Ascending aorta (tissue), 2 donors: ENCODE results near the gene DNAJC16. TPM values are rescaled to one million over a fixed set of nuclear protein-coding genes. Genes with fewer than 3 reads are reported as not detected.

Experiments
- DNase-seq, 2 donors: peaks; one replicate each; pipeline ENCODE4 v3.0.0-alpha.2; 2019; ENCODE audit warnings: low spot score in 2 of 2
- H3K27ac ChIP-seq, 2 donors: fragments of 200-600 bp; sonication (generic); one replicate each; pipeline ENCODE4 v1.5.1; 2016 to 2017; ENCODE audit warnings: mild to moderate bottlenecking in 1 of 2
- H3K27me3 ChIP-seq: fragments of 200-600 bp; sonication (generic); one replicate; pipeline ENCODE4 v1.5.1; 2017
- H3K36me3 ChIP-seq, 2 donors: fragments of 200-600 bp; sonication (generic); one replicate each; pipeline ENCODE4 v1.5.1; 2016
- H3K4me1 ChIP-seq, 2 donors: fragments of 200-600 bp; sonication (generic); one replicate each; pipeline ENCODE4 v1.5.1; 2016 to 2017; ENCODE audit warnings: mild to moderate bottlenecking in 1 of 2
- H3K4me3 ChIP-seq, 2 donors: fragments of 200-600 bp; sonication (generic); one replicate each; pipeline ENCODE4 v1.5.1; 2016 to 2017; ENCODE audit warnings: mild to moderate bottlenecking in 1 of 2
- H3K9me3 ChIP-seq, 2 donors: fragments of 200-600 bp; sonication (generic); one replicate each; pipeline ENCODE4 v1.5.1; 2016
- intact Hi-C: fragments of 100-400 bp; cut with DNase I; formaldehyde crosslinking; loops from one replicate; pipeline ENCODE4 v1.15.1; 2023
- total RNA-seq: library from RNA; depleted of rRNA; stranded (reverse); fragments of >200 nt; gene quantifications from one replicate; pipeline ENCODE4 v1.1.0, GENCODE V29; 2016
- TF ChIP-seq, protein P1 (sequence below), 3 experiments: fragments of 200-600 bp in 2 of 3; fragments of 450-650 bp in 1 of 3; sonication (generic) in 2 of 3; IDR thresholded peaks; one replicate each; pipeline ENCODE4 v1.5.1; 2016 to 2019; ENCODE audit warnings: antibody characterized with exemption in 3 of 3, mild to moderate bottlenecking in 1 of 3, moderate library complexity in 1 of 3

Gene DNAJC16
- total RNA-seq, 1 donor from 2014 or later: 11.4 TPM

DNA sequence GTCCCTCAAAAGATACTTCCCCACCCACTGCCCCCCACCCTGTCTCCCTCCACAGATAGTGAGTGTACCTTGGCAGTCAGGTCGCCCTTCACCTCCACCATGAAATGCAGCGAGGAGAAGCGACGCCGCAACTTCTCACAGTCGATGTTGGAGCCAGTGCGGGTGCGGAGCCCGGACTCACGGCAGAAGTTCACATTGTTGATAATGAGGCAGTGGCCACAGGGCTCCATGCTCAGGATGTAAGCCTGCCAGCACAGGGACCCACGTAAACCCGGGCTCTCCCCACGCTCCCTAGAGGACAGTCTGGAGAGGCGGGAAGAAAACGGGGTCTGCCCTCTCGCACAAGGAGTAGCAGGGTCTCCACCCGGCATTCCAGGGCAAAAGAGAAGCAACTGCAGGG, 19.8 kb upstream of the DNAJC16 start:
- intact Hi-C loops: no loop called here
- Histone ChIP-seq H3K4me1 (no peaks in the 10 kb centered on the region), H3K36me3 (peaks cover 32 to 34% of the 10 kb centered on the region in 2 donors), H3K4me3 (no peak overlapping the region), H3K27me3 (no peaks in the 10 kb centered on the region), H3K27ac (no peak overlapping the region), H3K9me3 (no peaks in the 10 kb centered on the region)
- TF ChIP-seq, protein P1, sequence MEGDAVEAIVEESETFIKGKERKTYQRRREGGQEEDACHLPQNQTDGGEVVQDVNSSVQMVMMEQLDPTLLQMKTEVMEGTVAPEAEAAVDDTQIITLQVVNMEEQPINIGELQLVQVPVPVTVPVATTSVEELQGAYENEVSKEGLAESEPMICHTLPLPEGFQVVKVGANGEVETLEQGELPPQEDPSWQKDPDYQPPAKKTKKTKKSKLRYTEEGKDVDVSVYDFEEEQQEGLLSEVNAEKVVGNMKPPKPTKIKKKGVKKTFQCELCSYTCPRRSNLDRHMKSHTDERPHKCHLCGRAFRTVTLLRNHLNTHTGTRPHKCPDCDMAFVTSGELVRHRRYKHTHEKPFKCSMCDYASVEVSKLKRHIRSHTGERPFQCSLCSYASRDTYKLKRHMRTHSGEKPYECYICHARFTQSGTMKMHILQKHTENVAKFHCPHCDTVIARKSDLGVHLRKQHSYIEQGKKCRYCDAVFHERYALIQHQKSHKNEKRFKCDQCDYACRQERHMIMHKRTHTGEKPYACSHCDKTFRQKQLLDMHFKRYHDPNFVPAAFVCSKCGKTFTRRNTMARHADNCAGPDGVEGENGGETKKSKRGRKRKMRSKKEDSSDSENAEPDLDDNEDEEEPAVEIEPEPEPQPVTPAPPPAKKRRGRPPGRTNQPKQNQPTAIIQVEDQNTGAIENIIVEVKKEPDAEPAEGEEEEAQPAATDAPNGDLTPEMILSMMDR (IDR thresholded peaks at IDR 0.05): no peak
- DNase-seq: no peak

DNA sequence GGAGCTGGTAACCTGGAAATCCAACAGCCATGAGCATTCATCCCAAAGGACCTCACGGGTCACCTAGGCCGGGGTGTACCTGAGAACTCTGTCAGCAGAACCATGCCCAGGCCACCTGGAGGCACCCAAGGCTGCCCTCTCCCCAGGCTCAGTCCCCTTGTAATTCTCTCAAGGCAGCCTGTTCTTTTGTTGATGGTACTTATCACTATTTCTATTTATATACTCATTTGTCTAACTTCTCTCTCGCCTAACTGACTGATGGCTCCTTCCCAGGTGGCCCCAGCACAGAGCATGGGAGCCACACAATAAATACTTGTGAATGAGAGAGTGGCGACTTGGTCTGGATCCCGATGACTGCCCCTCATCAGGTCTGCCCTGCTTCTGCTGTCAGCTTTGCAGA, 19.4 kb upstream of the DNAJC16 start:
- peaks cover 29 to 34% of the 10 kb centered on the region in 2 donors for H3K36me3 ChIP-seq
- DNase-seq: no peak
- no peak overlapping the region for H3K4me3 ChIP-seq
- H3K4me1 ChIP-seq: no peaks in the 10 kb centered on the region
- no peaks in the 10 kb centered on the region for H3K27me3 ChIP-seq
- intact Hi-C loops: no loop called here
- TF ChIP-seq, protein P1 (IDR thresholded peaks at IDR 0.05): no peak
- H3K27ac ChIP-seq: no peak overlapping the region
- H3K9me3 ChIP-seq: no peaks in the 10 kb centered on the region

DNA sequence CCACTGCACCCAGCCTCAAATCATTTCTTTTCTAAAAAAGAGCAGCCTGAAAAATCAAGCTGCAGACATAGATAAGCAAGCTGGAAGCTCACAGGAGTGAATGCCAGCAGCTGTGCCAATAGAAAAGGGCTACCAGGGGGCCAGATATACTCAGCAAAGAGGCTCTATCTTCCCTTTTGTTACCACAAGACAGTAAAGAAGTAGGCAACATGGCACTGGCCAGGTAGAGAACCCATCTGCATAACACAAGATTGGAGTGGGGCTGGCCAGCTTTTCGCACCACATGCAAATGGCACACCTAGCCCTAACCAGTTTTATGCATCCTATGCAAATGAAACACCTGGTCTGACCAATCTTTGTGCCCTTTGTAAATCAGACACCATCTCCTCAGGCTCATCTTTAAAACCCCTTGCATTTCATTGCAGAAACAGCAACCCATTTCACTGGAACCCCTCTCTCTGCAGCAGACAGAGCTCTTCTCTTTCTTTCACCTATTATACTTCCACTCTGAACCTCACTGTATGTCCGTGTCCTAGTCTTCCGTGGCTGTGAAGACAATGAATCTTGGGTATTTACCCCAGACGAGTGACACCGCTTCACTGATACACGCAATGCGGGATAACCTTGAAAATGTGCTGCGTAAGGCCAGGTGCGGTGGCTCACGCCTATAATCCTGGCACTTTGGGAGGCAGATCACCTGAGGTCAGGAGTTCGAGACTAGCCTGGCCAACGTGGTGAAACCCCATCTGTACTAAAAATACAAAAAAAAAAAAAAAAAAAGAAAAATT, 17.8 kb upstream of the DNAJC16 start:
- DNase-seq: peak in 1 of 2 donors; percentile 38
- Histone ChIP-seq H3K4me3 (no peak overlapping the region), H3K4me1 (no peaks in the 10 kb centered on the region), H3K27me3 (no peaks in the 10 kb centered on the region), H3K9me3 (no peaks in the 10 kb centered on the region), H3K36me3 (peaks cover 24 to 36% of the 10 kb centered on the region in 2 donors), H3K27ac (no peak overlapping the region)
- TF ChIP-seq, protein P1 (IDR thresholded peaks at IDR 0.05): no peak
- intact Hi-C loops: no loop called here

GRCh38 chr1:15509586-15509985, 17.1 kb upstream of the DNAJC16 start:
- H3K9me3 ChIP-seq: no peaks in the 10 kb centered on the region
- intact Hi-C loops: no loop called here
- H3K27ac ChIP-seq: no peak overlapping the region
- H3K4me3 ChIP-seq: no peak overlapping the region
- H3K36me3 ChIP-seq: peaks cover 25 to 34% of the 10 kb centered on the region in 2 donors
- no peaks in the 10 kb centered on the region for H3K27me3 ChIP-seq
- TF ChIP-seq, protein P1 (IDR thresholded peaks at IDR 0.05): no peak
- no peaks in the 10 kb centered on the region for H3K4me1 ChIP-seq
- DNase-seq: peak in 1 of 2 donors; percentile 19

GRCh38 chr1:15510611-15511405, 15.8 kb upstream of the DNAJC16 start:
- Histone ChIP-seq H3K27me3 (no peaks in the 10 kb centered on the region), H3K27ac (no peak overlapping the region), H3K4me3 (no peak overlapping the region), H3K36me3 (peaks cover 14 to 24% of the 10 kb centered on the region in 2 donors), H3K4me1 (no peaks in the 10 kb centered on the region), H3K9me3 (no peaks in the 10 kb centered on the region)
- TF ChIP-seq, protein P1 (IDR thresholded peaks at IDR 0.05): no peak
- DNase-seq: peak in 1 of 2 donors; percentile 48
- intact Hi-C loops: no loop called here
